ENCODE measurements around the gene ATP1A1.

- no peak for TF ChIP-seq CTCF (IDR thresholded peaks at IDR 0.05)
- TF ChIP-seq EZH2 (IDR thresholded peaks at IDR 0.05; ENCODE audit: borderline replicate concordance, insufficient read depth, low read depth, low read length, poor library complexity, severe bottlenecking), result no peak
Observed at GRCh38 chr1:116359060-116359830, 13.8 kb upstream of the ATP1A1 start.
